ENCODE data around the gene SYT14.
"Not testable (repeated sequence)": the region's sequence is repeated elsewhere in the genome, so short reads cannot be mapped to it uniquely, and the experiment has no call there.

Gene SYT14

DNA sequence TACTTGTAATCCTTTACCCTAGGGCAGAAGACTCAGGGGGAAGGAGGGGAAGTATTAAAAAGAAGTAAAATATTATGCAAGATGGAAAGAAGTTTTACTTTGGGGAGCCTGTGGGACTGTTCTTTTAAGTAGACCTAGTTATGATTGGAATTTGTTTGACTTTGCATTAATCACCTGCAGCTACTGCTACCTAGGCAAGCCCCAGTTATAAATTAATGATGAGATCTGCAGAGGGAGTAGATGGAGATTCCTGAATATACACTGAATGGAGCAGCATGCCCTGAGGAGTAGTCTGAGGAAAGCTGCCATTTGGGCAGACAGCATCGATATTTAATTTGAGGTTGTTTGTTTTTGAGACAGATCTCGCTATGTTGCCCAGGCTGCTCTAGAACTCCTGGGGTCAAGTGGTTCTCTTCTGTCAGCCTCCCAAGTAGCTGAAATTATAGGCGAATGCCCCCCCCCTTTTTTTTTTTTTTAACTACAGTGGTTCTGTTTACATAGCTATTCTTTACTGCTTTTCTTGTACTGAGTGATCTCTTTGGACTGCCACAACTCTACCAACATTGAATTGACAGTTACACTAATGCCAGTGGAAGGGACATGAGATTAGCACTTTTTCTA is 213.1 kb downstream of the SYT14 start:
- no peak overlapping the region for H3K4me3 ChIP-seq (ENCODE audit: low read depth, low read length)
- no peak for DNase-seq (ENCODE audit: low read depth)
- TF ChIP-seq, protein P1, sequence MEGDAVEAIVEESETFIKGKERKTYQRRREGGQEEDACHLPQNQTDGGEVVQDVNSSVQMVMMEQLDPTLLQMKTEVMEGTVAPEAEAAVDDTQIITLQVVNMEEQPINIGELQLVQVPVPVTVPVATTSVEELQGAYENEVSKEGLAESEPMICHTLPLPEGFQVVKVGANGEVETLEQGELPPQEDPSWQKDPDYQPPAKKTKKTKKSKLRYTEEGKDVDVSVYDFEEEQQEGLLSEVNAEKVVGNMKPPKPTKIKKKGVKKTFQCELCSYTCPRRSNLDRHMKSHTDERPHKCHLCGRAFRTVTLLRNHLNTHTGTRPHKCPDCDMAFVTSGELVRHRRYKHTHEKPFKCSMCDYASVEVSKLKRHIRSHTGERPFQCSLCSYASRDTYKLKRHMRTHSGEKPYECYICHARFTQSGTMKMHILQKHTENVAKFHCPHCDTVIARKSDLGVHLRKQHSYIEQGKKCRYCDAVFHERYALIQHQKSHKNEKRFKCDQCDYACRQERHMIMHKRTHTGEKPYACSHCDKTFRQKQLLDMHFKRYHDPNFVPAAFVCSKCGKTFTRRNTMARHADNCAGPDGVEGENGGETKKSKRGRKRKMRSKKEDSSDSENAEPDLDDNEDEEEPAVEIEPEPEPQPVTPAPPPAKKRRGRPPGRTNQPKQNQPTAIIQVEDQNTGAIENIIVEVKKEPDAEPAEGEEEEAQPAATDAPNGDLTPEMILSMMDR (IDR thresholded peaks at IDR 0.05; ENCODE audit: insufficient read depth, low read depth, low read length, missing control alignments): no peak

DNA sequence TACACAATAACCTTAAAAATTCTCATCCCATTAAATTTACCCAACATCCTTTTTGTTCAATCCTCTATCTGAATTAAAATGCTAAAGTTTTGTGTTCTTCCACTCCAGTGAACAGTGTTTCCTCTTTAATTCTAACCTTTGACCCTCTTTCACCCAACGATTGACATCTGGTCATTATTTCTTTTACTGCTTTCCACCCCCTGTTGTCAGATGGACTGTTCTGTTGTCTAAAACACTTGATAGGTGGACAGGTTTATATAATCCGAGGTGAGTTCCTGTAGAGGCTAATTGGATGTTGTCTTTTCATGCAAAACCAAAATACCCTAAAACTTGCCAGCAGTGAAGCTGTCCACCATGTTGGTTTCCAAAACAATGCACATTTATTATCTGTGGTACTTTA is 221.2 kb downstream of the SYT14 start:
- DNase-seq (ENCODE audit: low read depth): no peak
- TF ChIP-seq, protein P1 (IDR thresholded peaks at IDR 0.05; ENCODE audit: insufficient read depth, low read depth, low read length, missing control alignments): no peak

DNA sequence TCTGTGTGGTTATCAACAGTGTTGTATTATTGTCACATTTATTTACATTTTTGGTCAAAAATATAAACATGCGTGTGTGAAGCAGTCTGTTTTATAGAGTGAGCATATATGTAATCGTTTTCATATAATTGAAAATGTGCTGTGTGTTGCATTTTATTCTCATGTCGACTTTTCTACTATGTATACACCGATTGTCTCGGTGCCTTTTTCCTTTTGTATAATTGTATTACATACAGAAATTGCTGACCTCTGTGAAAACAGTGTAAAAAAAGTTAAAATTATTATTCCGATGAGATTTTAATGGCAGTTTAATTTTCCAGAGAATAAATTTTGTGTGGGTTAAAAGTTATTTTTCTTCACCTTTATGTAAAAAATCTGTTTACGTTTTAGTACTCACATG is 232.2 kb downstream of the SYT14 start:
- TF ChIP-seq, protein P1 (IDR thresholded peaks at IDR 0.05; ENCODE audit: insufficient read depth, low read depth, low read length, missing control alignments): no peak
- H3K4me3 ChIP-seq (ENCODE audit: low read depth, low read length): no peak overlapping the region

More for the DNA sequence above, 221.2 kb downstream of the SYT14 start:
- H3K4me3 ChIP-seq (ENCODE audit: low read depth, low read length): no peak overlapping the region

DNA sequence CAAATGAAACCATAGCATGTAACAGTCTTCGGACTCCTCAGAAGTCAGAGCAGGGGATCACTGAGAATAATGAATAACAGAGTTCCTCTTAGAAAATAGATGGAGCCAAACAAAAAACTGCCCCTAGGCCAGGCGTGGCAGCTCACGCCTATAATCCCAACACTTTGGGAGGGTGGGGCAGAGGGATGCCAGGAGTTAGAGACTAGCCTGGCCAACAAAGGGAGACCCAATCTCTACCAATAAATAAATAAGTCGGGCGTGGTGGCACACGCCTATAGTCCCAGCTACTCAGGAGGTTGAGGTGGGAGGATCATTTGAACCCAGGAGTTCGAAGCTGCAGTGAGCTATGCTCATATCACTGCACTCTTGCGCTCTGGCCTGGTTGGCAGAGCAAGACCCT is 236.1 kb downstream of the SYT14 start:
- H3K4me3 ChIP-seq (ENCODE audit: low read depth, low read length): no peak overlapping the region
- TF ChIP-seq, protein P1 (IDR thresholded peaks at IDR 0.05; ENCODE audit: insufficient read depth, low read depth, low read length, missing control alignments): no peak
- DNase-seq (ENCODE audit: low read depth): no peak

More for the DNA sequence above, 232.2 kb downstream of the SYT14 start:
- DNase-seq (ENCODE audit: low read depth): no peak

DNA sequence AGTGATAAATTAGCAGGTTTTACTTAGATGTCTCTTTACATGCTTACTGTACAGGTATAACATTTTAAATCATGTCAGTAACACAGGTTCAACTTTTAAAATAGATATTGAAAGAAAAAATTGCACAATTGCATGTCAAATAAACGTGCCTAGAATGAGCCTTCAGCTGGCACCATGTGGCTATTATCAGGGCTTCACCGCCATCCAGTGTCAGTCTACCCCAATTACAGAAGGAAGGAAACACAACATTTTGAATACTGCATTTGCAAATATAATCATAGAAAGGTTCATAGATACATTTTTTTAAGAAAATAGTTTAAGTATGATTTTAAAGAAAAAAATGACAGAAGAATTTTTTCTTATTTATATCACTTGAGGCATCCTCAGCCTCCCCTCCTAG is 247.0 kb downstream of the SYT14 start:
- TF ChIP-seq, protein P1 (IDR thresholded peaks at IDR 0.05; ENCODE audit: insufficient read depth, low read depth, low read length, missing control alignments): no peak
- H3K4me3 ChIP-seq (ENCODE audit: low read depth, low read length): no peak overlapping the region
- no peak for DNase-seq (ENCODE audit: low read depth)

DNA sequence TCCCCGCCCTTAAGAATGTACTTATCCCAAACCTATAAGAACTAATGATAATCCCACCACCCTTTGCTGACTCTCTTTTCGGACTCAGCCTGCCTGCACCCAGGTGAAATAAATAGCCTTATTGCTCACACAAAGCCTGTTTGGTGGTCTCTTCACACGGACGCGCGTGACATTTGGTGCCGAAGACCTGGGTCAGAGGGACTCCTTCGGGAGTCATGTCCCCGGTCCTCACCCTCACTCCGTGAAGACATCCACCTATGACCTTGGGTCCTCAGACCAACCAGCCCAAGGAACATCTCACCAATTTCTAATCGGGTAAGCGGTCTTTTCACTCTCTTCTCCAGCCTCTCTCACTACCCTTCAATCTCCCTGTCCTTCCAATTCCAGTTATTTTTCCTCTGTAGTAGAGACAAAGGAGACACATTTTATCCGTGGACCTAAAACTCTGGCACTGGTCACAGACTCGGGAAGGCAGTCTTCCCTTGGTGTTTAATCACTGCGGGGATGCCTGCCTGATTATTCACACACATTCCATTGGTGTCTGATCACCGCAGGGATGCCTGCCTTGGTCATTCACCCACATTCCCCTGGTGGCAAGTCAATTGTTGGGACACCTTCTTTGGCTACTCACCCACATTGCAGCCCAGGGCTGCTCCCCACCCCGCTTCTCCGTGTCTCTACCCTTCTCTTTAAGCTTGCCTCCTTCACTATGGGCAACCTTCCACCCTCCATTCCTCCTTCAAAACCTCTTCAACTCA is 250.0 kb downstream of the SYT14 start:
- not testable (repeated sequence) for H3K4me3 ChIP-seq (ENCODE audit: low read depth, low read length); DNase-seq (ENCODE audit: low read depth)

DNA sequence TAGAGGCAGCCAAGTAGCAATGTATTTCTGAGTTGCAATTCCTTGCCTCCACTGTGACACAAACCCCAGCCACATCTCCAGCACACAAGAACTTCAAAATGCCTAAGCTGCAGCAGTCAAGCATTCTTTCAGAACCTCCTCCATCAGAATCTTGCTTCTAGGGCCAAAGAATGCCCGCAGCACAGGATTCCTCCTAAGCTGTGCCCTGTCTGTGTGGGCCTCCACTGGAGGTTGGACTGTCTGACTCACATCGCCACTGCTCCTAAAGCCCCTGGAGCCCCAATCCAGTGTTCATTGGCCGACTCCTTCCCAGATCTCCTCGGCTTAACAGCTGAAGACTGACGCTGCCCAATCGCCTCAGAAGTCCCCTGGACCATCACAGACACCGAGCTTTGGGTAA is 251.4 kb downstream of the SYT14 start:
- TF ChIP-seq, protein P1 (IDR thresholded peaks at IDR 0.05; ENCODE audit: insufficient read depth, low read depth, low read length, missing control alignments): no peak
- DNase-seq (ENCODE audit: low read depth): no peak
- no peak overlapping the region for H3K4me3 ChIP-seq (ENCODE audit: low read depth, low read length)

Measured in GM12865 (cell line).